Right cardiac atrium (tissue), 5 donors: Measurements from ENCODE around the gene CSTPP1. TPM values are rescaled to one million over a fixed set of nuclear protein-coding genes. Genes with fewer than 3 reads are reported as not detected.
A peak's percentile ranks its signal among the peaks of the same experiment; 100 is the strongest.

Source experiments
- ATAC-seq, 2 donors: fragments of 200-7000 bp; cut with Tn5 transposase; one replicate each; pipeline versions ENCODE4 v1.8.0 to v1.9.1; 2020; ENCODE audit warnings: moderate library complexity in 2 of 2, mild to moderate bottlenecking in 1 of 2
- DNase-seq, 3 donors: peaks; one replicate each; pipeline ENCODE4 v3.0.0-alpha.2; 2020
- H3K27ac ChIP-seq: one replicate; pipeline ENCODE4 v1.5.1; 2013; ENCODE audit warnings: mild to moderate bottlenecking, low read length, control low read depth, moderate library complexity
- H3K27me3 ChIP-seq: one replicate; pipeline ENCODE4 v1.6.1; 2013; ENCODE audit not compliant: control insufficient read depth, insufficient read depth
- H3K4me1 ChIP-seq: one replicate; pipeline ENCODE4 v1.6.1; 2013; ENCODE audit warnings: low read length; ENCODE audit not compliant: control insufficient read depth, insufficient read depth
- H3K4me3 ChIP-seq: one replicate; pipeline ENCODE4 v1.5.1; 2013; ENCODE audit warnings: low read length, control low read depth
- H3K9me3 ChIP-seq: one replicate; pipeline ENCODE4 v1.6.1; 2013; ENCODE audit warnings: low read length; ENCODE audit not compliant: control insufficient read depth
- WGBS: extraction: QIAGEN DNeasy Blood & Tissue Kit; methylation state at CpG from one replicate; pipeline ENCODE4 v1.1.7; 2013; 5-methylcytosine and 5-hydroxymethylcytosine counted together
- intact Hi-C, 4 donors: fragments of 100-400 bp; cut with DNase I; formaldehyde crosslinking; loops; one replicate each; pipeline versions ENCODE4 v1.11.0 to v1.14.0; 2022 to 2023
- polyA plus RNA-seq: library from polyadenylated mRNA; stranded (reverse); fragments of 200-250 nt; gene quantifications from one replicate; pipeline ENCODE4 v1.2.3, GENCODE V29; 2013
- total RNA-seq, 4 donors: library from RNA; stranded (reverse); fragmentation: NEBNext Ultra II Directional; extraction: Animal tissue kit (Norgen Biotek cat#: 25700); gene quantifications; one replicate each; pipeline ENCODE4 v1.2.1, GENCODE V29; 2021
- donor health status: healthy with polysubstance abuse.
- donor health status: DM: no; HTN: yes; CAD: no.
- donor health status: DM: no; HTN: no; CAD: no.
- donor health status: DM: no; HTN: yes; CAD: no; lungs with severe emphysema.
- donor health status: DM: yes; HTN: yes; CAD: no.

CSTPP1 gene
- total and polyA plus RNA-seq, 5 donors, result 12.7 to 17.5 (median 15.6) TPM

GRCh38 chr11:47136327-47136726 lies 199.8 kb downstream of the CSTPP1 start:
- ATAC-seq (no peak), DNase-seq (no peak)
- Histone ChIP-seq H3K27ac (no peak overlapping the region), H3K27me3 (no peaks in the 10 kb centered on the region), H3K9me3 (no peaks in the 10 kb centered on the region), H3K4me3 (no peak overlapping the region), H3K4me1 (no peaks in the 10 kb centered on the region)
- intact Hi-C loops, result no loop called here
- 73% methylated on average over 3 of the region's 3 CpGs for WGBS

- DNase-seq (no peak), ATAC-seq (no peak)
- 95% methylated on average over 3 of the region's 3 CpGs for WGBS
- no peak overlapping the region for H3K27ac ChIP-seq
- H3K4me1 ChIP-seq, result no peaks in the 10 kb centered on the region
- H3K4me3 ChIP-seq, result no peak overlapping the region
- H3K9me3 ChIP-seq, result no peaks in the 10 kb centered on the region
- H3K27me3 ChIP-seq, result no peaks in the 10 kb centered on the region
- intact Hi-C loops, result no loop called here
Measured at GRCh38 chr11:47136921-47137320, 200.4 kb downstream of the CSTPP1 start.

DNA sequence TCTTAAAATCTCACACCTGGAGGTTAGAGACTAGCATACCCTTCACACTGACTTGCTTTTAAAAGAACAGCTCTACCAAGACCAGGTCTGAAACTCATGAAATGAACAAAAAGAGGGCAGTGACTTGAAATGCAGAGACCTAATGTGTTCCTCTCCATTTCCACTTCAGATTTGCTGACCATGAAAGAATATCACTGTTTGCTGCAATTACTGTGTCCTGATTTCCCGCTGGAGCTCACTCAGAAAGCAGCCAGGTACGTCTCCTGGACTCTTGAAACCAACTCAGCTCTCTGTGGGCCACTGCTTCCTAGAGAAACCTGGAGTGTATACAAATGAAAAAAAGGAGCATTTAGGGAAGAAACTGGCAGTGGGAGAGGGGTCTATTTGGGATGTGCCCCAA lies 200.9 kb downstream of the CSTPP1 start:
- DNase-seq (no peak), ATAC-seq (no peak)
- H3K27ac ChIP-seq, result no peak overlapping the region
- H3K27me3 ChIP-seq, result no peaks in the 10 kb centered on the region
- intact Hi-C loops, result no loop called here
- no peaks in the 10 kb centered on the region for H3K9me3 ChIP-seq
- no peak overlapping the region for H3K4me3 ChIP-seq
- H3K4me1 ChIP-seq, result no peaks in the 10 kb centered on the region
- WGBS, result 95% methylated on average over 2 of the region's 2 CpGs

DNA sequence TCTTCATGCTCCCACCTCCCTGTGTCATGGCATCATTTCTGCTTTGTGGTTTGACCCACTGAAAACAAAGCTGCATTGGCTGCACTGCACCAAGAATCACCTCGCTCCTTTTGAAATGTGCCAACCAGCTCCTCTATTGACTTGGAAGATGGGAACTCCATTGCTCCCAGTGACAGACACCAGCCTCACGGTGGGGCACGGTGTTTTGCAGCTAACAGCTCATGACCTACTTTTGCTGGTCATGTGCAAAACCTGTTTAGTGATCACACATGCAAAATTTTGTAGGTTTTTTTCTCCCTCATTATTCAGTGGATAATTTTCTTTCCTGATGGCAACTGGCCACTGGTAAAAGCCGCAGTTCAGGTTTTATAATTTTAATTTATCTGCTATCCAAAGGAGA lies 203.3 kb downstream of the CSTPP1 start:
- DNase-seq, result no peak
- H3K9me3 ChIP-seq, result no peaks in the 10 kb centered on the region
- H3K4me1 ChIP-seq, result peaks cover 6% of the 10 kb centered on the region
- intact Hi-C loops, result no loop called here
- no peak overlapping the region for H3K4me3 ChIP-seq
- no peaks in the 10 kb centered on the region for H3K27me3 ChIP-seq
- 80% methylated on average over 4 of the region's 4 CpGs for WGBS
- H3K27ac ChIP-seq, result no peak overlapping the region
- no peak for ATAC-seq

GRCh38 chr11:47143322-47143721 lies 206.8 kb downstream of the CSTPP1 start:
- DNase-seq (peak in 1 of 3 donors; percentile 70), ATAC-seq (peak; percentile 69 to 86)
- Histone ChIP-seq H3K4me3 (no peak overlapping the region), H3K27me3 (no peaks in the 10 kb centered on the region), H3K27ac (peak overlapping the region; percentile 6), H3K9me3 (no peaks in the 10 kb centered on the region), H3K4me1 (peaks cover 6% of the 10 kb centered on the region)
- intact Hi-C loops, result no loop called here
- 44% methylated on average over 3 of the region's 3 CpGs for WGBS

DNA sequence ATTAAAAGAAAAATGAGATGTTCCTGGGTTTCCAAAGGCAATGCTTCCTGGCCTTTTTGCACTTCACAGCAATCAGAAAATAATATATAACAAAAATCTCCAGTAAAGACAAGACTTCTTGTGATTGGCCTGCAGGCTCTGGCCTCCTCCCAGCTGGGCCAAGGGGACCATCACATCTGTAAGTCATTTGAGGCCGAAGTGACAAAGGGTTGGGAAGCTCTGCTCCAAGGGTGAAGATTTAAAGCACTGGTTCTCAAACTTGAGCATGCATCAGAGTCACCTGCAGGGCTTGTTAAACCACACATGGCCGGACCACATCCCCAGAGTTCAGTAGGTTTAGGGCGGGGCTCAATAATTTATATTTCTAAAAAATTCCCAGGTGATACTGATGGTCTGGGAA lies 208.0 kb downstream of the CSTPP1 start:
- intact Hi-C loops, result no loop called here
- DNase-seq, result no peak
- no peak for ATAC-seq
- no peaks in the 10 kb centered on the region for H3K9me3 ChIP-seq
- H3K4me1 ChIP-seq, result peaks cover 10% of the 10 kb centered on the region
- no peak overlapping the region for H3K4me3 ChIP-seq
- no peak overlapping the region for H3K27ac ChIP-seq
- 85% methylated on average over 3 of the region's 3 CpGs for WGBS
- no peaks in the 10 kb centered on the region for H3K27me3 ChIP-seq

GRCh38 chr11:47147250-47147649 lies 210.7 kb downstream of the CSTPP1 start:
- ATAC-seq, result no peak
- DNase-seq, result no peak
- Histone ChIP-seq H3K27me3 (no peaks in the 10 kb centered on the region), H3K4me3 (no peak overlapping the region), H3K27ac (no peak overlapping the region), H3K9me3 (no peaks in the 10 kb centered on the region), H3K4me1 (peaks cover 10% of the 10 kb centered on the region)
- intact Hi-C loops, result no loop called here
- 82% methylated on average over 2 of the region's 2 CpGs for WGBS

DNA sequence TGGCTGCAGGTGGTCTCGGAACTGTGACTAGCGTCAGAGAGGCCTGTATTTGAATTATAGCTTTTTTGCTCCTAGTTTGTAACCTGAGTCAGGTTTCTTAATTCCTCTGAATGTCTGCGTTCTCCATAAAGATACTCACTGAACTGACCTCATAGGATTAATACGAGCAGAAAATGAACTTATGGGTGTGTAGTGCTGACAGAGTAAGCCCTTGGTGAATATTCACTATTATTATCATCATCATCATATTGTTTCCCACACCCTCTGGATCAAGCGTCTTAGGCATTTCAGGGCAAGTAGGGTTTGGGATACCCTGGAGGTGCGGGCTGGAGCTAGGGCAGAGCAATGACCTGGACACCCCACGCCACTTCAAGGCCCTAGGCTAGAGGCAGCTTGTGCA lies 211.1 kb downstream of the CSTPP1 start:
- no peak overlapping the region for H3K27ac ChIP-seq
- WGBS, result over 99% methylated on average over 7 of the region's 7 CpGs
- no peak overlapping the region for H3K4me3 ChIP-seq
- no peak for ATAC-seq
- H3K9me3 ChIP-seq, result no peaks in the 10 kb centered on the region
- peaks cover 10% of the 10 kb centered on the region for H3K4me1 ChIP-seq
- no peak for DNase-seq
- no peaks in the 10 kb centered on the region for H3K27me3 ChIP-seq
- intact Hi-C loops, result no loop called here

GRCh38 chr11:47148270-47148669 lies 211.7 kb downstream of the CSTPP1 start:
- no peaks in the 10 kb centered on the region for H3K9me3 ChIP-seq
- H3K27ac ChIP-seq, result no peak overlapping the region
- WGBS, result 79% methylated on average over 4 of the region's 4 CpGs
- no peak for ATAC-seq
- no peak overlapping the region for H3K4me3 ChIP-seq
- H3K27me3 ChIP-seq, result no peaks in the 10 kb centered on the region
- intact Hi-C loops, result no loop called here
- H3K4me1 ChIP-seq, result peaks cover 6% of the 10 kb centered on the region
- no peak for DNase-seq

- 49% methylated on average over 10 of the region's 10 CpGs for WGBS
- peaks cover 5% of the 10 kb centered on the region for H3K4me1 ChIP-seq
- no peaks in the 10 kb centered on the region for H3K9me3 ChIP-seq
- intact Hi-C loops, result no loop called here
- H3K27ac ChIP-seq, result no peak overlapping the region
- no peaks in the 10 kb centered on the region for H3K27me3 ChIP-seq
- DNase-seq (peak in 1 of 3 donors; percentile 62), ATAC-seq (peak; percentile 57 to 74)
- no peak overlapping the region for H3K4me3 ChIP-seq
Measured at GRCh38 chr11:47148903-47149531, 212.5 kb downstream of the CSTPP1 start.

DNA sequence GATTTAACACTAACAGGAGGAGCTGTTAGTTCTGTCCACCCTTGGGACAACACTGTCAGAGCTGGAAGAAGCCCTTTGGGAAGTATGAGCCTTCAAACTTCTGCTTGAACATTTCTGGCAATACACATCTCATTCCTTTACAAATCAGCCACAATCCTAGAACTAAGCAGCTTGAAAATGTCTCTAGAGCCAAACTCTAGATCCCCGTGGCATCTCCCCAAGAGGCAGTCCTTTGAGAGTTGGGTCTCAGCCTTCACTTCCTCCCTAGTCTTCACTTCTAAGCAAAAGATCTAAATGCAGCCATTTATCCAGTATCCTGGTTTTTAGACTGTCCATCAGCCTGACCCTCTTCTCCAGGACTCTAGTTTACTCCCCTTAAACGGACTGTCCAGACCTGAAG lies 213.2 kb downstream of the CSTPP1 start:
- ATAC-seq, result no peak
- no peak overlapping the region for H3K27ac ChIP-seq
- H3K4me1 ChIP-seq, result peaks cover 5% of the 10 kb centered on the region
- WGBS, result 52% methylated on average over 2 of the region's 2 CpGs
- DNase-seq, result no peak
- no peaks in the 10 kb centered on the region for H3K27me3 ChIP-seq
- no peaks in the 10 kb centered on the region for H3K9me3 ChIP-seq
- no peak overlapping the region for H3K4me3 ChIP-seq
- intact Hi-C loops, result no loop called here
